Measurements from ENCODE around the gene VPS41.

DNA sequence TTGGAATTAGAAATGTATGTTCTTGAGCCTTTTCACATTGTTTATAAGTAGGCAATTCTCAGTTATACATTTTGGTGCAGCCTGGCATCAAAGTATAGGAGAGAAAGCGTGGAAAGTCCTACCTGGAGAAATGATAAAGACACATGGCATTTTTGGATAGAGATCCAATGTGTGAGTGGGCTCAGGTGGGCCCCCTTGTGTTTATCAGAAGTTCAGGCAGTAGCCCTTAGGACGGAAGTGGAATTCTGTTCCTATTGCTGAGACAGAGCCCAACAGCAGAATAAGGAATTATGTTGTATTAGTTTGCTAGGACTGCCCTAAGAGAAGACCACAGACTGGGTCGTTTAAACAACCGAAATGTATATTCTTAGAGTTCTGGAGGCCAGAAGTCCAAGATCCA, 192.6 kb downstream of the VPS41 start:
- TF ChIP-seq, protein P1, sequence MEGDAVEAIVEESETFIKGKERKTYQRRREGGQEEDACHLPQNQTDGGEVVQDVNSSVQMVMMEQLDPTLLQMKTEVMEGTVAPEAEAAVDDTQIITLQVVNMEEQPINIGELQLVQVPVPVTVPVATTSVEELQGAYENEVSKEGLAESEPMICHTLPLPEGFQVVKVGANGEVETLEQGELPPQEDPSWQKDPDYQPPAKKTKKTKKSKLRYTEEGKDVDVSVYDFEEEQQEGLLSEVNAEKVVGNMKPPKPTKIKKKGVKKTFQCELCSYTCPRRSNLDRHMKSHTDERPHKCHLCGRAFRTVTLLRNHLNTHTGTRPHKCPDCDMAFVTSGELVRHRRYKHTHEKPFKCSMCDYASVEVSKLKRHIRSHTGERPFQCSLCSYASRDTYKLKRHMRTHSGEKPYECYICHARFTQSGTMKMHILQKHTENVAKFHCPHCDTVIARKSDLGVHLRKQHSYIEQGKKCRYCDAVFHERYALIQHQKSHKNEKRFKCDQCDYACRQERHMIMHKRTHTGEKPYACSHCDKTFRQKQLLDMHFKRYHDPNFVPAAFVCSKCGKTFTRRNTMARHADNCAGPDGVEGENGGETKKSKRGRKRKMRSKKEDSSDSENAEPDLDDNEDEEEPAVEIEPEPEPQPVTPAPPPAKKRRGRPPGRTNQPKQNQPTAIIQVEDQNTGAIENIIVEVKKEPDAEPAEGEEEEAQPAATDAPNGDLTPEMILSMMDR (IDR thresholded peaks at IDR 0.05): no peak
- TF ChIP-seq POLR2A (IDR thresholded peaks at IDR 0.05): no peak
